Left lung (tissue), 10 donors: ENCODE results near the gene MAGEE1. TPM values are rescaled to one million over a fixed set of nuclear protein-coding genes. Genes with fewer than 3 reads are reported as not detected.

Source experiments
- ATAC-seq: fragments of 200-7000 bp; cut with Tn5 transposase; one replicate; pipeline ENCODE4 v1.9.1; 2020; ENCODE audit warnings: moderate library complexity
- DNase-seq, 4 donors: peaks; one replicate each; pipeline ENCODE4 v3.0.0-alpha.2; 2013 to 2020
- H3K27ac ChIP-seq, 2 donors: fragments of 200-600 bp; sonication (generic) in 1 of 2; one replicate each; pipeline versions ENCODE4 v1.5.0 to v1.8.0; 2020 to 2021
- H3K27me3 ChIP-seq, 2 donors: fragments of 200-600 bp; sonication (generic) in 1 of 2; one replicate each; pipeline versions ENCODE4 v1.5.0 to v1.8.0; 2020 to 2021
- H3K36me3 ChIP-seq, 2 donors: fragments of 200-600 bp; sonication (generic) in 1 of 2; one replicate each; pipeline versions ENCODE4 v1.5.0 to v1.8.0; 2020 to 2021
- H3K4me1 ChIP-seq, 2 donors: fragments of 200-600 bp; one replicate each; pipeline ENCODE4 v1.8.0; 2021
- H3K4me3 ChIP-seq, 2 donors: fragments of 200-600 bp; sonication (generic) in 1 of 2; one replicate each; pipeline versions ENCODE4 v1.5.0 to v1.8.0; 2020 to 2021; ENCODE audit warnings: mild to moderate bottlenecking in 1 of 2
- H3K9me3 ChIP-seq, 2 donors: fragments of 200-600 bp; sonication (generic) in 1 of 2; one replicate each; pipeline versions ENCODE4 v1.5.0 to v1.8.0; 2020 to 2021
- intact Hi-C, 2 donors: fragments of 100-400 bp; cut with DNase I; formaldehyde crosslinking; loops; one replicate each; pipeline versions ENCODE4 v1.11.2 to v1.14.2; 2022
- polyA plus RNA-seq, 6 donors: library from polyadenylated mRNA; unstranded; fragments of 120-200 nt; gene quantifications; one replicate each; pipeline ENCODE4 v1.2.1, GENCODE V29; 2013; ENCODE audit not compliant: insufficient read length in 6 of 6
- total RNA-seq, 2 donors: library from RNA; stranded (reverse); fragmentation: NEBNext Ultra II Directional; extraction: Animal tissue kit (Norgen Biotek cat#: 25700); gene quantifications; one replicate each; pipeline ENCODE4 v1.2.1, GENCODE V29; 2021
- TF ChIP-seq, protein P1 (sequence below), 2 donors: fragments of 200-600 bp; sonication (generic) in 1 of 2; IDR thresholded peaks; one replicate each; pipeline versions ENCODE4 v1.5.0 to v1.8.0; 2021; ENCODE audit warnings: antibody characterized with exemption in 2 of 2
- donor health status: DM: no; HTN: yes; CAD: no.
- donor health status: DM: no; HTN: no; CAD: no.

MAGEE1 gene
- total and polyA plus RNA-seq, 8 donors: 2.0 to 5.5 (median 4.9) TPM

GRCh38 chrX:76420237-76420636 lies 7.3 kb upstream of the MAGEE1 start:
- DNase-seq (no peak), ATAC-seq (no peak)
- intact Hi-C loops: no loop called here

GRCh38 chrX:76428243-76429130 lies 977 bp downstream of the MAGEE1 start:
- Histone ChIP-seq H3K9me3 (no peaks in the 10 kb centered on the region), H3K27ac (no peak overlapping the region), H3K36me3 (no peaks in the 10 kb centered on the region), H3K27me3 (peaks cover 0 to 11% of the 10 kb centered on the region in 2 donors), H3K4me1 (no peaks in the 10 kb centered on the region), H3K4me3 (peak overlapping the region; percentile 42 to 47)
- DNase-seq (peak in 2 of 4 donors; percentile 33 to 47), ATAC-seq (peak; percentile 62)
- intact Hi-C loops: no loop called here
- TF ChIP-seq, protein P1, sequence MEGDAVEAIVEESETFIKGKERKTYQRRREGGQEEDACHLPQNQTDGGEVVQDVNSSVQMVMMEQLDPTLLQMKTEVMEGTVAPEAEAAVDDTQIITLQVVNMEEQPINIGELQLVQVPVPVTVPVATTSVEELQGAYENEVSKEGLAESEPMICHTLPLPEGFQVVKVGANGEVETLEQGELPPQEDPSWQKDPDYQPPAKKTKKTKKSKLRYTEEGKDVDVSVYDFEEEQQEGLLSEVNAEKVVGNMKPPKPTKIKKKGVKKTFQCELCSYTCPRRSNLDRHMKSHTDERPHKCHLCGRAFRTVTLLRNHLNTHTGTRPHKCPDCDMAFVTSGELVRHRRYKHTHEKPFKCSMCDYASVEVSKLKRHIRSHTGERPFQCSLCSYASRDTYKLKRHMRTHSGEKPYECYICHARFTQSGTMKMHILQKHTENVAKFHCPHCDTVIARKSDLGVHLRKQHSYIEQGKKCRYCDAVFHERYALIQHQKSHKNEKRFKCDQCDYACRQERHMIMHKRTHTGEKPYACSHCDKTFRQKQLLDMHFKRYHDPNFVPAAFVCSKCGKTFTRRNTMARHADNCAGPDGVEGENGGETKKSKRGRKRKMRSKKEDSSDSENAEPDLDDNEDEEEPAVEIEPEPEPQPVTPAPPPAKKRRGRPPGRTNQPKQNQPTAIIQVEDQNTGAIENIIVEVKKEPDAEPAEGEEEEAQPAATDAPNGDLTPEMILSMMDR (IDR thresholded peaks at IDR 0.05): no peak

More at GRCh38 chrX:76420237-76420636, 7.3 kb upstream of the MAGEE1 start:
- Histone ChIP-seq H3K36me3 (no peaks in the 10 kb centered on the region), H3K9me3 (no peaks in the 10 kb centered on the region), H3K27me3 (no peaks in the 10 kb centered on the region), H3K4me1 (no peaks in the 10 kb centered on the region), H3K27ac (no peak overlapping the region), H3K4me3 (no peak overlapping the region)
- TF ChIP-seq, protein P1 (IDR thresholded peaks at IDR 0.05): no peak

DNA sequence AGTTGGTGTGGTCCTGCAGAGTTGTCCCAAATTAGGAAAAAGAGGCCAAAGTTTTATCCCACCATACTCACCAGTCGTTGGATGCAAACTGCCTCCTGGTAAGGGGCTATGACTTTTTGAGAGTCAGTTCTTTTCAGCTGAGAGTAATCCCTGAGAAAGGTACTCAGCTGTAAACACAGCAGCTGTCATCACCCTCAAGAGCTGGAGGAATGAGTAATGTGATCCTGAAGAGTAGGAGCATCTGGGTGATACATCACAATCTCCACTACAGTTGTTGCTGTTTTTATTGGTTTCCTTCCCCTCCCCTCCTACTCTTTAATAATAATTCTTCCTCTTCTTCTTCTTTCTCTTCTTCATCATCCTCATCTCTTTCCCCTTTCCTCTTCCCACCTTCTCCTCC lies 5.7 kb downstream of the MAGEE1 start:
- no peaks in the 10 kb centered on the region for H3K9me3 ChIP-seq
- no peak overlapping the region for H3K4me3 ChIP-seq
- H3K27me3 ChIP-seq: peaks cover 0 to 4% of the 10 kb centered on the region in 2 donors
- H3K36me3 ChIP-seq: no peaks in the 10 kb centered on the region
- H3K4me1 ChIP-seq: no peaks in the 10 kb centered on the region
- DNase-seq (no peak), ATAC-seq (no peak)
- H3K27ac ChIP-seq: no peak overlapping the region
- intact Hi-C loops: no loop called here
- TF ChIP-seq, protein P1 (IDR thresholded peaks at IDR 0.05): no peak

DNA sequence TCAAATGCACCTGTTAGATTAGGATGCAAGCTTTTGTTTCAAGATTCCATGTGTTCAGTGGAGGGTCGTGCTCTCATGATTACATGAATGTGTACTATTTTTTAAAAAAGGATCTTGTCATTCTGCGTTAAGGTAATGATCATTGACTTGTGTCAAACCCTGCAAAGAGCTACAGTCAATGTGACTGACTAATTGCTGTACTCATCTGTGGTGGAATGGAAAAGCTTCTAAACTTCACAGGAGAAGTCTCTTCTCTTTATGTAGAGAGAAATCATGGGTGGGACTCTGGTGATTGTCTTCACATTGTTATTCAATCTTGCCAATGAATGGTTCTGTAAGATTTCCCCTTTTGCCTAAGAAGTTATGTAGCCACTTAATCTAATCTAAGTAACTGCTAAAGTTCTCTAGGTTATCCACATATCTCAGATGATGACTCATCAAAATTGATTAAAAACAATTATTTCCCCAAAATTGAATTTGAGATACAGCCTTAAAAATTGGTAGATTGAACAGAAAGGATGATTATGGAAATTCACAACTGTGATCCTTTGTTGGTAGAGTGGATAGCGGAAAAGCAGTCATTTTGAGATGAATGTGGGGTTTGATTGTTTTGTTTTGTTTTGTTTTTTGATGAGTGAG lies 6.7 kb downstream of the MAGEE1 start:
- intact Hi-C loops: no loop called here
- DNase-seq (no peak), ATAC-seq (no peak)
- TF ChIP-seq, protein P1 (IDR thresholded peaks at IDR 0.05): no peak
- Histone ChIP-seq H3K27me3 (no peaks in the 10 kb centered on the region), H3K27ac (no peak overlapping the region), H3K9me3 (no peaks in the 10 kb centered on the region), H3K36me3 (no peaks in the 10 kb centered on the region), H3K4me3 (no peak overlapping the region), H3K4me1 (no peaks in the 10 kb centered on the region)

- TF ChIP-seq, protein P1 (IDR thresholded peaks at IDR 0.05): no peak
- Histone ChIP-seq H3K27me3 (no peaks in the 10 kb centered on the region), H3K27ac (no peak overlapping the region), H3K9me3 (no peaks in the 10 kb centered on the region), H3K4me3 (no peak overlapping the region), H3K4me1 (no peaks in the 10 kb centered on the region), H3K36me3 (no peaks in the 10 kb centered on the region)
- ATAC-seq (no peak), DNase-seq (no peak)
- intact Hi-C loops: no loop called here
These were observed 11.7 kb downstream of the MAGEE1 start for GRCh38 chrX:76439188-76439587.
